Adipocyte (in vitro differentiated cells): ENCODE measurements around the gene ARL14.

Experiments
- DNase-seq: peaks from one replicate; pipeline ENCODE4 v3.0.0-alpha.2; 2015; ENCODE audit warnings: low read depth
- H3K27me3 ChIP-seq: replicated peaks from 2 replicates; pipeline ENCODE4 v1.7.0; 2013; ENCODE audit warnings: mild to moderate bottlenecking, low read length, moderate library complexity; ENCODE audit not compliant: control insufficient read depth, insufficient read depth
- H3K36me3 ChIP-seq: 2 replicates; pipeline ENCODE4 v1.7.0; 2013; ENCODE audit warnings: low read length, mild to moderate bottlenecking, moderate library complexity; ENCODE audit not compliant: control insufficient read depth, insufficient read depth, severe bottlenecking
- H3K4me1 ChIP-seq: 2 replicates; pipeline ENCODE4 v1.7.0; 2013; ENCODE audit warnings: mild to moderate bottlenecking, low read length, moderate library complexity; ENCODE audit not compliant: control insufficient read depth, insufficient read depth
- H3K4me3 ChIP-seq: 2 replicates; pipeline ENCODE4 v1.7.0; 2013; ENCODE audit warnings: mild to moderate bottlenecking, low read length, moderate library complexity
- H3K9ac ChIP-seq: 2 replicates; pipeline ENCODE4 v1.7.0; 2013; ENCODE audit warnings: mild to moderate bottlenecking, low read length, moderate library complexity
- H3K9me3 ChIP-seq: 2 replicates; pipeline ENCODE4 v1.7.0; 2013; ENCODE audit warnings: mild to moderate bottlenecking, low read length, moderate library complexity; ENCODE audit not compliant: control insufficient read depth

ARL14 gene

GRCh38 chr3:160678292-160678842 lies 1.4 kb downstream of the ARL14 start:
- no peak overlapping the region for H3K9ac ChIP-seq
- no peak overlapping the region for H3K4me3 ChIP-seq
- H3K9me3 ChIP-seq: no peaks in the 10 kb centered on the region
- H3K36me3 ChIP-seq: no peaks in the 10 kb centered on the region
- peak; percentile 38 for DNase-seq
- peaks cover 7% of the 10 kb centered on the region for H3K4me1 ChIP-seq
- peaks cover 4% of the 10 kb centered on the region for H3K27me3 ChIP-seq

DNA sequence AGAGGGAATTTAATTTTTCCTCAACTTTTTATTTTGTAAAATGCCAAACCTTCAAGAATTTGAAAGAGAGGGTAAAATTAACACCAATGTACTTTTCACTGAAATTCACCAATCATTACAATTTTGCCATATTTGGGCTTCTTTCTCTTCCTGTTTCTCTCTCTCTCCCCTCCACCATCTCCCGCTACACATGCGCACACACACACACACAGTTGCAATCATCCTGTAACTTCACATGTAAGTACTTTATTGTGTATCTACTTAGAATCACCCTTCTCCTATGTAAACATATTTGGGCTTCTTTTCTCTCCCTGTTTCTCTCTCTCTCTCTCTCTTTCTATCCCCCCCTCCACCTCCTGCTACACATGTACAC lies 7.4 kb downstream of the ARL14 start:
- H3K9ac ChIP-seq: no peak overlapping the region
- H3K36me3 ChIP-seq: no peaks in the 10 kb centered on the region
- H3K4me1 ChIP-seq: no peaks in the 10 kb centered on the region
- no peaks in the 10 kb centered on the region for H3K27me3 ChIP-seq
- no peak for DNase-seq
- H3K4me3 ChIP-seq: no peak overlapping the region
- H3K9me3 ChIP-seq: no peaks in the 10 kb centered on the region

DNA sequence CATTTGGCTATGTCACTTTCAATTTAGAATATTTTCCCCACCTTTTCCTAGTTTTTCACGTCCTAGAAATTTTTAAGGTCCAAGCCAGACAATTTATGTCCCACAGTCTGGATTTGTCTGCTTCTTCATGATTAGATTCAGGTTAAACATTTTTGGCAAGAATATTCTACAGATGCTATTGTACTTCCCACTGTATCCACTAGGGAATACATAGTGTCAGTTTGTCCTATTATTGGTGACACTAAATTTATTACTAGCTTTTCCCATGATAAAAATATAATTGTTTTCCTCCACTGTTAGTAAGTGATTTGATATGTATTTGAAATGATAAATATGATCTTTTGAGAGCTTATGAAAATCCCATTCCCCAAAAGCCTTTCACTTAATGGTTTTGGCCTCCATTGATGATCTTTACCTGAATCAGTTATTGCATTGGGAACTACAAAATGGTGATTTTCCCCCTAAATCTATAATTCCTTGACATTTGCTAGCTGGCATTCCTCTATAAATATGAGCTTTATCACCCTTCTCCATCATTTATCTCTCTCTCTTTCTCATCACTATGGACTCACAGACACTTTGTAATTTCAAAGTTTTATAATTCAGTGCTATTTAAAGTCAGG lies 8.3 kb downstream of the ARL14 start:
- H3K36me3 ChIP-seq: no peaks in the 10 kb centered on the region
- no peaks in the 10 kb centered on the region for H3K4me1 ChIP-seq
- no peak overlapping the region for H3K4me3 ChIP-seq
- no peak overlapping the region for H3K9ac ChIP-seq
- H3K27me3 ChIP-seq: no peaks in the 10 kb centered on the region
- no peaks in the 10 kb centered on the region for H3K9me3 ChIP-seq
- DNase-seq: peak; percentile 28

GRCh38 chr3:160686955-160687535 lies 10.1 kb downstream of the ARL14 start:
- H3K4me1 ChIP-seq: no peaks in the 10 kb centered on the region
- no peaks in the 10 kb centered on the region for H3K36me3 ChIP-seq
- H3K9ac ChIP-seq: no peak overlapping the region
- no peaks in the 10 kb centered on the region for H3K27me3 ChIP-seq
- H3K9me3 ChIP-seq: no peaks in the 10 kb centered on the region
- no peak overlapping the region for H3K4me3 ChIP-seq
- peak; percentile 44 for DNase-seq

DNA sequence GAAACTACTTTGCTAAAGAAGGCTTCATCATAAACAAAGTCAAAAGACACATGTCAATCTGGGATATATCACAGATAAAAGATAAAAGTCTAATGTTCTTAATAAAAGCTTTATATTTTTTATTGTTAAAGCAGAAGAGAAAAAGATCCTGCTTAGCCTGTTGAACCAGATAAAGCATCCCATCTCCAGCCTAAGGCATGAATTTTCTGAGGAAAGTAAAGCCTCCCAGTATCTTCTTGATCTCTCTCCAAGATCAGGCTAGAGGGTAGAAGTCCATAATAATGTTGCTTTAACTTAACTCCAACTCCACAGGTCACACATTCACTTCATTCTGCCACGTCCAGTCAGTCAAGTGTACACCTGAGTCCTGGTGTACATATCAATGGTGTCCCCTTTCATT lies 14.2 kb downstream of the ARL14 start:
- Histone ChIP-seq H3K36me3 (no peaks in the 10 kb centered on the region), H3K4me3 (no peak overlapping the region), H3K4me1 (no peaks in the 10 kb centered on the region), H3K27me3 (no peaks in the 10 kb centered on the region), H3K9ac (no peak overlapping the region), H3K9me3 (no peaks in the 10 kb centered on the region)
- DNase-seq: no peak

DNA sequence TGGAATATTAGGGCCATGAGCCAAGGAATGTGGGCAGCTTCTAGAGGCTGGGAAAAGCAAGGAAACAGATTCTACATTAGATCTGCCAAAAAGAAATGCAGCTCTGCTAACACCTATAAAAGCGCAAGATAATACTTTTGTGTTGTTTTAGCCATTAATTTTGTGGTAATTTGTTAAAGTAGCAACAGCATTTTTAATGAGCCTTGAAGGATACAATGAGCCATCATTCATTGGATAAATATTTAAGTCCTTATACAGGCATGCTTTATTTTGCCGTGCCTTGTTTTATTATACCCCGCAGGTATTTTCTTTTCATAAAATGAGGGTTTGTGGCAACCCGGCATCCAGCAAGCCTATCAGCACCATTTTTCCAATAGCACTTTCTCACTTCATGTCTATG lies 15.0 kb downstream of the ARL14 start:
- H3K9ac ChIP-seq: no peak overlapping the region
- H3K4me3 ChIP-seq: no peak overlapping the region
- no peaks in the 10 kb centered on the region for H3K4me1 ChIP-seq
- no peaks in the 10 kb centered on the region for H3K27me3 ChIP-seq
- H3K9me3 ChIP-seq: no peaks in the 10 kb centered on the region
- H3K36me3 ChIP-seq: no peaks in the 10 kb centered on the region
- DNase-seq: no peak

DNA sequence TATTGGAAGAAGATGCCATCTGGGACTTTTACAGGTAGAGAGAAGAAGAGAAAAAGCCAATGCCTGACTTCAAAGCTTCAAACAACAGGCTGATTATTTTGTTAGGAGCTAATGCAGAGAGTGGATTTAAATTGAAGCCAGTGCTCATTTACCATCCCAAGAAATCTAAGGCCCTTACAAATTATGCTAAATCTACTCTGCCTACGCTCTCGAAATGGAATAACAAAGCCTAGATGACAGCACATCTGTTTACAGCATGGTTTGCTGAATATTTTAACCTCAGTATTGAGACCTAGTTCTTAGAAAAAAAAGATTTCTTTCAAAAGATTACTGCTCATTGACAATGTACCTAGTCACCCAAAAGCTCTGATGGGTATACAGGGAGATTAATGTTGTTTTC lies 16.2 kb downstream of the ARL14 start:
- Histone ChIP-seq H3K4me1 (peaks cover 7% of the 10 kb centered on the region), H3K4me3 (no peak overlapping the region)

GRCh38 chr3:160694345-160694744 lies 17.4 kb downstream of the ARL14 start:
- H3K9me3 ChIP-seq: no peaks in the 10 kb centered on the region
- no peak for DNase-seq
- H3K27me3 ChIP-seq: no peaks in the 10 kb centered on the region
- peaks cover 17% of the 10 kb centered on the region for H3K4me1 ChIP-seq
- H3K36me3 ChIP-seq: no peaks in the 10 kb centered on the region
- H3K9ac ChIP-seq: no peak overlapping the region
- H3K4me3 ChIP-seq: no peak overlapping the region

More for the DNA sequence above, 16.2 kb downstream of the ARL14 start:
- DNase-seq: no peak
- no peak overlapping the region for H3K9ac ChIP-seq
- no peaks in the 10 kb centered on the region for H3K27me3 ChIP-seq
- H3K9me3 ChIP-seq: no peaks in the 10 kb centered on the region
- H3K36me3 ChIP-seq: no peaks in the 10 kb centered on the region

GRCh38 chr3:160695003-160695402 lies 18.0 kb downstream of the ARL14 start:
- Histone ChIP-seq H3K4me1 (peaks cover 17% of the 10 kb centered on the region), H3K36me3 (no peaks in the 10 kb centered on the region), H3K27me3 (no peaks in the 10 kb centered on the region), H3K4me3 (no peak overlapping the region), H3K9ac (no peak overlapping the region), H3K9me3 (no peaks in the 10 kb centered on the region)
- DNase-seq: no peak

- peak; percentile 18 for DNase-seq
- H3K4me1 ChIP-seq: peaks cover 17% of the 10 kb centered on the region
- no peak overlapping the region for H3K4me3 ChIP-seq
- H3K27me3 ChIP-seq: no peaks in the 10 kb centered on the region
- H3K9me3 ChIP-seq: no peaks in the 10 kb centered on the region
- H3K36me3 ChIP-seq: no peaks in the 10 kb centered on the region
- no peak overlapping the region for H3K9ac ChIP-seq
Observed at GRCh38 chr3:160695915-160696327, 19.0 kb downstream of the ARL14 start.

GRCh38 chr3:160697637-160698380 lies 20.8 kb downstream of the ARL14 start:
- DNase-seq: peak; percentile 60
- Histone ChIP-seq H3K4me3 (no peak overlapping the region), H3K9ac (no peak overlapping the region), H3K4me1 (peaks cover 17% of the 10 kb centered on the region), H3K36me3 (no peaks in the 10 kb centered on the region), H3K27me3 (no peaks in the 10 kb centered on the region), H3K9me3 (no peaks in the 10 kb centered on the region)
